ENCODE results near the gene ANTXR1.

- TF ChIP-seq CTCF (IDR thresholded peaks at IDR 0.05; ENCODE audit: low read depth, low read length) (no peak), EZH2phosphoT487 (IDR thresholded peaks at IDR 0.05; ENCODE audit: low read depth) (no peak)
Measured at GRCh38 chr2:69133898-69134297, 120.9 kb downstream of the ANTXR1 start.
